ENCODE data around the gene ADAMTS2. TPM values are rescaled to one million over a fixed set of nuclear protein-coding genes. Genes with fewer than 3 reads are reported as not detected.

The ADAMTS2 gene
- total and polyA plus RNA-seq, 3 donors from 2014 or later, result 10.9 to 19.8 (median 13.6) TPM

- TF ChIP-seq CTCF (IDR thresholded peaks at IDR 0.05) (no peak), POLR2A (IDR thresholded peaks at IDR 0.05) (no peak)
- H3K4me1 ChIP-seq, result no peaks in the 10 kb centered on the region
- no peaks in the 10 kb centered on the region for H3K9me3 ChIP-seq
- H3K4me3 ChIP-seq, result no peak overlapping the region
- H3K27ac ChIP-seq, result no peak overlapping the region
- no peaks in the 10 kb centered on the region for H3K36me3 ChIP-seq (ENCODE audit: low read depth, missing control alignments)
- intact Hi-C loops (cut with DNase I; ENCODE audit: low total_unique reads), result no loop called here
- 93 to 98% methylated on average over 12 to 21 of the region's 21 CpGs for WGBS, 2 donors
- no peaks in the 10 kb centered on the region for H3K27me3 ChIP-seq
- DNase-seq, result no peak
Measured at GRCh38 chr5:179127136-179128040, 217.9 kb downstream of the ADAMTS2 start.

- no peak overlapping the region for H3K27ac ChIP-seq
- no peaks in the 10 kb centered on the region for H3K4me1 ChIP-seq
- intact Hi-C loops (cut with DNase I; ENCODE audit: low total_unique reads), result no loop called here
- H3K4me3 ChIP-seq, result no peak overlapping the region
- TF ChIP-seq POLR2A (IDR thresholded peaks at IDR 0.05) (no peak), CTCF (IDR thresholded peaks at IDR 0.05) (no peak)
- WGBS, 2 donors, result 90 to 91% methylated on average over 7 to 14 of the region's 14 CpGs
- no peaks in the 10 kb centered on the region for H3K36me3 ChIP-seq (ENCODE audit: low read depth, missing control alignments)
- H3K9me3 ChIP-seq, result no peaks in the 10 kb centered on the region
- no peak for DNase-seq
- H3K27me3 ChIP-seq, result no peaks in the 10 kb centered on the region
Measured at GRCh38 chr5:179126506-179126991, 218.7 kb downstream of the ADAMTS2 start.

- 92% methylated on average over 12 to 24 of the region's 25 CpGs for WGBS, 2 donors
- Histone ChIP-seq H3K27me3 (no peaks in the 10 kb centered on the region), H3K4me1 (no peaks in the 10 kb centered on the region), H3K36me3 (ENCODE audit: low read depth, missing control alignments) (no peaks in the 10 kb centered on the region), H3K9me3 (no peaks in the 10 kb centered on the region), H3K27ac (no peak overlapping the region), H3K4me3 (no peak overlapping the region)
- no peak for TF ChIP-seq POLR2A (IDR thresholded peaks at IDR 0.05)
- no peak for TF ChIP-seq CTCF (IDR thresholded peaks at IDR 0.05)
- DNase-seq, result no peak
- intact Hi-C loops (cut with DNase I; ENCODE audit: low total_unique reads), result no loop called here
Measured at GRCh38 chr5:179125789-179126505, 219.3 kb downstream of the ADAMTS2 start.

- Histone ChIP-seq H3K4me1 (no peaks in the 10 kb centered on the region), H3K27ac (no peak overlapping the region), H3K36me3 (ENCODE audit: low read depth, missing control alignments) (no peaks in the 10 kb centered on the region), H3K27me3 (no peaks in the 10 kb centered on the region), H3K4me3 (no peak overlapping the region), H3K9me3 (no peaks in the 10 kb centered on the region)
- WGBS, 2 donors, result 94 to 95% methylated on average over 30 to 37 of the region's 43 CpGs
- no peak for DNase-seq
- intact Hi-C loops (cut with DNase I; ENCODE audit: low total_unique reads), result no loop called here
- TF ChIP-seq CTCF (IDR thresholded peaks at IDR 0.05) (no peak), POLR2A (IDR thresholded peaks at IDR 0.05) (no peak)
Measured at GRCh38 chr5:179124853-179125788, 220.1 kb downstream of the ADAMTS2 start.
